ENCODE results near the gene PTPRA.

PTPRA gene

DNA sequence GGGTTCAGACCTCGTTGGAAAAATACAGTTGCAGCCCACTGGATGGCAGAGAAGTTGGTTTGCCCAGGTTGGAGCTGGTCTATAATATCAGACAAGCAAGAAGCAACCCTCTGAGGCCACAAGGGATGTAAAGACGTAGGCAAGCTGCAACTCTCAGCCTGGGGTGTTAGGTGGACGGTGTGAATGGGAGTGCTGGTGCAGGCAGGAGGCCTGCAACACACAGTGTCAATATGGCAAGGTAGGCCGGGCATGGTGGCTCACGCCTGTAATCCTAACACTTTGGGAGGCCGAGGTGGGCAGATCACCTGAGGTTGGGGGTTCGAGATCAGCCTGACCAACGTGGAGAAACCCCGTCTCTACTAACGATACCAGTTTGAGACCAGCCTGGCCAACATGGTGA is 22.2 kb upstream of the PTPRA start:
- DNase-seq = no peak

DNA sequence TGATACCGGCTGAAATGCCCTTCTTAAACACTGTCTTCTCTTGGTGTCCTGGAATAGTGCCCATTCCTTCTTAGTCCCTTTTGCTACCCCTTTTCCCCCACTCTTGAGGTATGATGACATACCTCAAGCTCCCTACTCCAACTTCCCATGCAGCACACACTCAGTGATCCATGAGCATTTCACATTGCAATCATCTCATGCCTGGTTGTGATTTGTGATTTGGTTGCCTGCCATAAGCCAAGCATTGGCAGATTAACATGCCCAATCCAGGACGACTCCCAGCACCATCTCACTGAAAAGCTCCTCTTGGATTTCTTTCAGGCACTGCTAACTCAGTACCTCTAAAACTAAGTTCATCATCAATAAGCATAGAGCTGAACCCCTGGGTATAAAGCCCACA is 14.7 kb upstream of the PTPRA start:
- DNase-seq = no peak

DNA sequence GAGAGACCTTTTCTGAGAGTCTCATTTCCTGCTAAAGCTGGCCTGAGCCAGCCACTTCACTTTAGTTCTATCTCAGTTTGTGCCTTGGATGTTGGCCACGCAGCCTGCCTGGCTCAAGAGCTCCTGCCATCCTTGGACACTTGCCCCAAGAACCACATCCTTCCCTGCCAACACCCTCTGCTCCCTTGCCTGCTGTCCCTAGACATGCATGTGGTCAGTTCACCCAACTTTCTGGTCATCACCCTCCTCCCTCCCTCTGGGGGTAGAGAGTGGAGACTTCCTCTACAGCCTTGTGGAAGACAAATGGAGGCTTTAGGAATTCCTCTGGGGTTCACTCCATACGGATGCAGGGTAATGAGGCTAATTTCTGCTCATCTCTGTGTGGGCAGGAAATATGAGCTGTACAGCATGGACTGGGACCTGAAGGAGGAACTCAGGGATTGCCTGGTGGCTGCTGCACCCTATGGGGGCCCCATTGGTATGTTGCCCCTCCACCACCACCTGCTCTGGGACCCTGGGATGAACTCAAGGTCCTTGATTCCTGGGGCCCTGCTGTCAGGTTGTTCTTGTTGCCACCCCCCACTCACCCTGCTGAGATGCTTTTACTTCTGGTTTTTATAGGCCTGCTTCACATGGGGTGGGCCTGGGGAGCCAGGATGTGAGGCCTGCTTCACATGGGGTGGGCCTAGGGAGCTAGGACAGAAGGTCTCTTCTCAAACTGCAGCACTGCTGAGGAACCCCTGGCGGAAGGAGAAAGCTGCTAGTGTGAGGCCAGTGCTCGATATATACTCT is 13.8 kb upstream of the PTPRA start:
- DNase-seq = no peak

DNA sequence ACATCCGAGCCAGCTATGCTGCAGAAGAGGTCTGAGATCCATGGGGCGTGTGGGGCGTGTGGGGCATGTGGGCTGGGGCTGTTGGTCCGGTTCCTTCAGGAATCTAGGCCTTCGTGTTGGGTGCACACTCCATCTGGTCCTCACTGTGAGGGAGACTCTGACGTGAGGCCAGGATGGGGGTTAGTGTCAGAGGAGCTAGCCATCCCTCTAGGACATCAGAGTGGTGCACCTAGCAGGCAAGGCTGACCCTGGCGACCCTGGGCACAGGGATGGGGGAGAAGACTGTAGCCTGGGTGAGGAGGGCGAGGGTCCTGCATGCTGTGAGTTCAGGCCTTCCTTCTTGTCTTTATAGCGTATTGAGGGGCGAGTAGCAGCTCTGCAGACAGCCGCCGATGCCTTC is 8.7 kb upstream of the PTPRA start:
- no peak for DNase-seq

DNA sequence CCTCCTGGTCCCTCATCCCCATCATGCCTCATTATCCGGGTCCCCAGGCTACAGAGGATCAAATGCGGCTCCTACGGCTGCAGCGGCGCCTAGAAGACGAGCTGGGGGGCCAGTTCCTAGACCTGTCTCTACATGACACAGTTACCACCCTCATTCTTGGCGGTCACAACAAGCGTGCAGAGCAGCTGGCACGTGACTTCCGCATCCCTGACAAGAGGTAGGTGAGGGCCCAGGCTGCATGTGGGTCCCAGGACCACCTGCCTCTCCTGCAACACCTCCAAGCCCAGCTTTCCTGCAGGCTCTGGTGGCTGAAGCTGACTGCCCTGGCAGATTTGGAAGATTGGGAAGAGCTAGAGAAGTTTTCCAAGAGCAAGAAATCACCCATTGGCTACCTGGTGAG is 8.2 kb upstream of the PTPRA start:
- no peak for DNase-seq

DNA sequence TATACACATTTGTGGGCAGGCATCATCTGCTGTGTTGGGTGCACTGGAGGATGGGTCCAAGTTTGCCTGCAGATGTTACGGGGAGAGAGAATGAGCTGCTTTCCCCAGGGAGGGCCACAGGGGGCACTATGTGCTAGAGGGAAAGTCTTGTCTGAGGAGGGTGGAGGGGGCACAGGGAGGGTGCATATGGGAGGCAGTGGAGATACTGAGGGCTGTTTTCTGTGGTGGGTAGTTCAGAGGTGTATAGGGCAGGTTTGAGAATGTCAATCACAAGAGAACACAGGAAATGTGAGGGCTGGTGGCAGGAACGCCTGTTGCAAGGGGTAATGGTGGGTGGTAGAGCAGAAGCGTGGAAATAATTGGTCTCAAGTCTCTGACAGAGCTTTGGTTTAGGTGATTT is 7.7 kb upstream of the PTPRA start:
- DNase-seq = no peak

DNA sequence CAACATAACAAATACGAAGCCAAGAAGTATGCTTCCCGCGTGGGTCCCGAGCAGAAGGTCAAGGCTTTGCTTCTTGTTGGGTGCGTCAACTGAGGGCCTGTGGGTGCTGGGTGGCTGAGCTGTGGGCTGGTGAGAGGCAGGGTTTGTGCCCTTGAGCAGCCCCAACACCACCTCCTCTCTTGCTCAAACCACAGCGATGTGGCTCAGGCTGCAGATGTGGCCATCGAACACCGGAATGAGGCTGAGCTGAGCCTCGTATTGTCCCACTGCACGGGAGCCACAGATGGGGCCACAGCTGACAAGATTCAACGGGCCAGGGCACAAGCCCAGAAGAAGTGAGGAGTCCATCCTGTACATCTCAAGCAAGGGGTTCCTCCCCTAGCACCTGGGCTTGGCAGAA is 7.0 kb upstream of the PTPRA start:
- no peak for DNase-seq

DNA sequence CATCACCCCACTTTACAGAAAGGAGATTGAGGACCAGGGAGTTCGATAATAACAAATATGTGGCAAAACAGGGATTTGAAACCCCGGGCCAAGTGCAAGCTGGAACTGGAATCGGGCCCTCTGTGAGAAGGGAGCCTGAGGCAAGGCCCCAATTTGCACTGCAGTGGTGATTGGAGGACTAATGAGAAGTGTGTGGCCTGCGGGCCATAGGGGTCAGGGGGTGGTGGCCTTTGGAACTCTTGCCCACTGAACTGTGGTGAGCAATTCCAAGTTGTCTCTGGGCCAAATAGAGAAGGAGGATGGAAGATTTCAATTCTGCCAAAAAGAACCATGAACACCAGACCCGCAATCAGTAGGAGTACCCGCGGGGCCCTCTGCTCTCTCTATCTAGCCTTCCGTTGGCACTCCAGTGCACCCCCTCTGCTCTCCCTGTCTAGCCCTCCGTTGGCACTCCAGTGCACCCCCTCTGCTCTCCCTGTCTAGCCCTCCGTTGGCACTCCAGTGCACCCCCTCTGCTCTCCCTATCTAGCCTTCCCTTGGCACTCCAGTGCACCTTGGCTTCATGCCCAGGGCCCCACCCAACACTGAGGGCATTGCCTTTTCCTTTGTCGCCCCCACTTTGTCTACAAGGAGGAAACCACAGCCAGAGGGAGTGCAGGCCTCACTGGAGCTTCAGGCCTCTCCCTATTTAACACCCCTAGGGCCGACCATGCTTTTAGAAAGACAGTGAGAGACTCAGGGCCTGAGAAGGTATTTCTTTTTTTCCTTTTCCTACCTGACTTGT is 6.0 kb upstream of the PTPRA start:
- DNase-seq = no peak

DNA sequence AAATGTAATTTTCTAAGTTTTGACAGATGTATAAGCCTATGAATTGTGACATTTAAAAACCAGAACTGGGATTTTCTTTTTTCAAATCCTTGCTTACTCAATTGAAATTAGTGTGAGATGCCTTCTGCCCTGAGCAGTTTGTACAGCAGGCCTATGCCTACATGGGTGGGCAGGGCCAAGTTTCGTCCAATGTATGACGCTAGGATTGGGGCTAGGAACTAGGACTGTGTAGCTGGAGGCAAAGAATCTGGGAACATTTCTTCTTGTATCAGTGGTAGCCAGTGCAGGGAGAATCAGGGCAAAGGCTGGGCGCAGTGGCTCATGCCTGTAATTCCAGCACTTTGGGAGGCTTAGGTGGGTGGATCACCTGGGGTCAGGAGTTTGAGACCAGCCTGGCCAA is 3.9 kb upstream of the PTPRA start:
- no peak for DNase-seq

DNA sequence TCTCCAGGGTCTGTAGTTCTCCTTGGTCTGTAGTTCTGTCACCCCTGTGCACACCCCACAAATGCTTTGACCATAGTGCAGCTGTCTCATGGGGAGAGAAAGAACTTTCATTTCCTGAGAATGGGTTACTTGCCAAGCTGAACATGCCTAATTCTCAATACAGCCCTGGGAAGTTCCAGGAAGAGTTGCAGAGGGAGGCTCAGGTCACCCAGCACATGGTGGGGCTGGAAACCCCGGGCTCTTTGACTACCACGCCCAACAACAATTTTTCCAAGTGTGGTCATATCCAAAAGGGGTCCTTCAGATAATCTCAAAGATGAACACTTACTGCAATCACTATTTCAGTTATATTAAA is 2.2 kb upstream of the PTPRA start:
- DNase-seq = no peak

DNA sequence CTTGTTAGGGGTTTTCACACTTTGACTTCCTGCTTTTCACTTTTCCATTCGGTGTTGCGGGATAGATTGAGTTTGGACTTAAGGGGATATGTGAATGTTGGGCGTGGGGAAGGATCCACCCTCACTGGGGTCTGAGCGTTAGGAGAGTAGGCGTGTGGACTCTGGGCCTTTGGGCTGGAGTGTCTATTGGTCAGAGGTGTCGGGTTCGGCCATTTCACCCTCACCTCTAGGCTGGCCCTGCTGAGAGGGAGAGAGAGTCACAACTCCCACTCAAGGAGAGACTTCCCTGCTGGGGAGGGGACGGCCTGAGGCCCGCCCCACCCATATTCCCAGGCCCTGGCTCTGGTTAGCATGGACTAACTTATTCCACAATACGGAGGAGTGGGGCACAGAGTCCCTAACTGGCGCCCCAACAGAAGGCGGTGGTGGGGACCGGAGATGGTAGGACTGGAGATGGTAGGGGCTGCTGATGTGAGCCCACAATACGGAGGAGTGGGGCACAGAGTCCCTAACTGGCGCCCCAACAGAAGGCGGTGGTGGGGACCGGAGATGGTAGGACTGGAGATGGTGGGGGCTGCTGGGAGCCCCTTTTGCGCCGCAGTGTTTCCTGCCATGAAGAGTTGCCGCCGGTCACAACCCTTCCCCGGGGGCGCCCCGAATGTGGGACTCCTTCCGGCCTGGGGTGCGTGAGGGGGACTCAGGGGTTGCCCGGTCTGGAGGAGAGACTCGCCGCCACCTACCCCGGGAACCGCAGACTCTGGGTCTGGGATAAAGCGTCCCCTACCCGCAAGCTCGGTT is 1.4 kb upstream of the PTPRA start:
- no peak for DNase-seq

DNA sequence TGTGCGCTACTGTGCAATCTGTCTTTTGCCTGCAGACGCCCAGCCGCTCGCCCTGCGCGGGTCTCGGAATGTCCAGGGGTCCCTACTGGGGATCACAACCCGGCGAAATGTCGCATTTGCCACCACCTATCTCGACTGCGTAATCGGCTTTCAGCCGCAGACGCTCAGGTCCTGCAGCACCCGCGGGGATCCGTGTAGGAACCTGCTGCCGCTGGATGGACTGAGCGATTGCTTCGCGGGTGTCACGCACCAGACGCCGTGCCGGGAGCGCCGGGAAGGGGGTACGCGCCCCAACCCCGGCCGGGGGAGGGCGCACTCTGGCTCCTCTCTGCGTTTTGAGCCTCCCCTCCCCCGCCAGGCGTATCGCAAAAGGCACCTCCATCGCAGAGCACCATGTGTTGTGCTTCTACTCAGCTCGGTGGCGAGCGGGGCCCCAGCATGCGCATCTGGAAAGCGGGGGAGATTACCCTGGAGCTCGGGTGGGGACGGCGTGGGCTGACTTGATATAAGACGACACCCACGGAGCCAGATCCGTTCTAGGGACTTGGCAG is 747 bp upstream of the PTPRA start:
- DNase-seq = peak; percentile 34

DNA sequence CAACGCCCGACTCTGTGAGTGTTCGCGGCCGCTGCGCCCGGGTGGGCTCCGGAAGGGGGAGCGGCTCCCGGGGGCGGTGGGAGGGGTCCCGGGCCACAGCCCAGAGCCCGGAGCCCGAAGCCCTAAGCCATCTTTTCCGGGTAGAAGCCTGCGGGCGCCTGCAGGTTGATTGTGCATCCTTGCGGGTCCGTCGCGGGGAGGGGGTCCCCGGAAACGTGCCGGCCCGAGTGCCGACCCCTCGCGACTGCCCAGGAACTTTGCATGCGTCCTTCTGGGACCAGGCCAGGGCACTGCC is 413 bp downstream of the PTPRA start:
- peak; percentile 40 for DNase-seq

DNA sequence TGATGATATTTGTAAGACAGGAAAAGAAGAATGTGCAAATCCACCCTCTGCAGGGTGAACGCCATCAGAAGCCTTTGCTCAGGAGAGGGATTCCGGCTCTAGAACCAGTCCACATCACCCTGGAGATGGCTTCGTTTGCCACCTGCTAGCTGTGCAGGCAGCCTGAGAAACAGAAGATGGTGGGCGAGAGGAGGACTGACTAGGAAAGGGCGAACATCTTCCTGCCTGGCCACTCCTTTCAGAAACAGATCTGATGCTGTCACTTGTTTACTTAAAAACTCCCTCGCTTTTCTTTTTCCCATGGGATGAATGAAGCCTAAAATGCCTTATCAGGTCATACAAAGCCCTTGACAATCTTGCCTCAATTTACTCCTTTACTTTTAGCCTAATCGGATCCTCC is 1.2 kb downstream of the PTPRA start:
- DNase-seq = no peak

DNA sequence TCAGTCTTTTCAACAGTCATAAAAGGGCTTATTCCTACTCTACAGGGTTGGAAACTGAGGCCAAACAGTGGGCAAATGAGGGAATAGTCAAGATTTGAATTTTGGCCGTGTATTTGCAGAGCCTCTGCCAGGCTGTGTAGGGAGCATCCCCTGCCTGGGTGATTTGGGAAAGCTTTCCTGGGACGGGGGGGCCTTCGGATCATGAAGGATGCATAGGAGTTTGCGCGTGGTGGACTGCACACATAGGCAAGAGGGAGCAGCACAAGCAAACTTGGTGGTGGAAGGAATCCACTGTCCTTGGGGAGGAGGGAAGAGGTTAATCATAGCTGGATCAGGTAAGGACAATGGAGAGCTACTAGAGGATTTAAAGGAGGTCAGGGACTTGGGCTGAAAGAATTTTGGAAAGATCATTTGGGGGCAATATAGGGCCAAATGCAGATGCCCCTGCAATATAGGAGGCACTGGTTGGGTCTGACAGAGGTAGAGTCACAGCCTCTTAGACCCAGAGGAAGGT is 2.5 kb downstream of the PTPRA start:
- DNase-seq = no peak

DNA sequence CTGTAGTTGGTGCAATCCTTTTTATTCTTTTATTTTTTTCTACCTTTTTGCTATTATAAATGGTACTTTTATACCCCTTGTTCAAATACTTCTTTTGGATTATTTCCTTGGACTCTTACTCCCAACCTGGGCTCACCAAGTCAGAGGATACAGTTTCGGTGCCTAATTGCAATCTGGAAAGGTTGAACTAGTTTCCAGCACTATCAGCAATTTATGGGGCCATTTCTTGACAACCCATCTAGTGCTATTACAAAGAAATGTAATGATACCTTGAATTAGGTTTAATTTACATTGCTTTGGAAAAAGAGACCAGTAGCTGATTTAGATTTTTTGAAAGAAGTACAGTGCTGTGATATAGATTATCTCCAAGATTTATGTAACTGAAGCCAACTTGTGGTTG is 5.2 kb downstream of the PTPRA start:
- DNase-seq = no peak

DNA sequence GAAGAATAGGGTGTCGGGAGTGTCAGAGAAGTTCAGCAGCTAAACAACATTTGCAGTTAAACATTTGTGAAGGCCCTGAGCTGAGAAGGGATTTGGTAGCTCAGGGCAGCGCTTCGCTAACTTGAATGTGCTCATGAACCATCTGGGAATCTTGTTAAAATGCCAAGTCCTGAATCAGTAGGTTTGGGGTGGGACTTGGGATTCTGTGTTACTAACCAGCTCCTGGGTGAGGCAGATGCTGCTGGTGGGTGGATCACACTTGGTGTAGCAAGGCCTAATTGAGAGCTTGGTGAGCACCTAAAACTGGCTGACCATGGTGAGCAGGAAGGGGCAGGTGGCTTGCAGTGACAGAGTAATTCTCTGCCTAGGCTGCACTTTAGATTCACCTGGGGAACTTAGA is 5.9 kb downstream of the PTPRA start:
- peak; percentile 92 for DNase-seq

DNA sequence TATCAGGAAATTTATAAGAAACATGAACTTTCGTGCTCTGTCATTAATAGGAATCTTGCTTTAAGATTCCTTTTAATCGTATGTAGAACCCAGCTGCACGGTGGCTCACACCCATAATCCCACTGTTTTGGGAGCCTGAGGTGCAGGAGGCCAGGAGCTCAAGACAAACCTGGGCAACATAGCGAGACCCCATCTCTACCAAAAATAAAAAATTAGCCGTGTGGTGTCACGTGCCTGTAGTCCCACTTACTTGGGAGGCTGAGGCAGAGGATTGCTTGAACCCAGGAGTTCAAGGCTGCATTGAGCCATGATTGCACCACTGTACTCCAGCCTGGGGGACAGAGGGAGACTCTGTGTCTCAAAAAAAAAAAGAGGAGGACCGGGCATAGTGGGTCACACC is 7.4 kb downstream of the PTPRA start:
- DNase-seq = no peak

DNA sequence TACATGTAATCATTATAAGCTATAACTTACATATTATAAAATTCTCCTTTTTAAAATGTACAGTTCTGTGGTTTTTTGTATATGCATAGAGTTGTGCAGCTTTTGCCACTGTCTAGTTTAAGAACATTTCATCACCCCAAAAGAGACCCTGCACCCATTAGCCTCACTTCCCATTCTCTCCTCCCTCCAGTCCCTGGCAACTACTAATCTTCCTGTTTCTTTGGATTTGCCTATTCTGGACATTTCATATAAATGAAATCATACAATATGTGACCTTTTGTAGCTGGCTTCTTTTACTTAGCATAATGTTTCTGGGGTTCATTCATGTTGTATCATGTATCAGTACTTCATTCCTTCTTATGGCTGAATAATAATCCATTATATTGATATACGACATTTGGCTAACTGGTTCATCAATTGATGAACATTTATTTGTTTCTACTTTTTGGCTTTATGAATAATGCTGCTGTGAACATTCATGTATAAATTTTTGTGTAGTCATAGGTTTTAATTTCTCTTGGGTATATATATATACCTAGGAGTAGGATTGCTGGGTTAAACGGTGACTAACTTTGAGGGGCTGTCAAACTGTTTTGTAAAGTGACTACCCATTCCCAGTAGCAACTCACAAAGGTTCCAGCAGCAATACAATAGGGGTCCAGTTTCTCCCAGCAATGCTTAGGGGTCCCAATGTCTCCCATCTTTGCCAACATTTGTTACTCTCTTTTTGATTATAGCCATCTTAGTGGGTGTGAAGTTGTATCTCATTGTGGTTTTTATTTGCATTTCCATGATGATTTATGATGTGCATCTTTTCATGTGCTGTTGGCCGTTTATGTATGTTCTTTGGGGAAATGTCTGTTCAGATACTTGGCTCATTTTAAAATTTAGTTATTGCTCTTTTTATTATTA is 10.7 kb downstream of the PTPRA start:
- DNase-seq = no peak

DNA sequence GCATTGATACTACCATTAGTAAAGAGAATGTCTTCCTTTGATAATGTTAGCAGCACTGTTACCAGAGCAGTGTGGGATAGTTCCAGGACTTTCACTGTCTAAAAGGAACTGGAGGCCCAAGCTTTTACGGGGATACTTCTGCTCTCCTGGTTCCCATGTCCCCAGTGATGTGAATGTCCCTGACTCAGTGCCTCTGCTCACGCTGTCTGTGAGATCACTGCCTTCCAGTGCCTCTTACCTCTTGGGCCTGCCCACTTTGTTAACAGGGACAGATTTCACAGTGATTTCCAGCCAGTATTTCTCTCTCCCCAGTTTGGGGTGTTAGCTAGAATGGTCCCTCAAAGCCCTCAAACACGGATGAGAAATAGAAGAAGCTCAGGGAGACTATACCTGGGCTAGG is 14.4 kb downstream of the PTPRA start:
- no peak for DNase-seq

DNA sequence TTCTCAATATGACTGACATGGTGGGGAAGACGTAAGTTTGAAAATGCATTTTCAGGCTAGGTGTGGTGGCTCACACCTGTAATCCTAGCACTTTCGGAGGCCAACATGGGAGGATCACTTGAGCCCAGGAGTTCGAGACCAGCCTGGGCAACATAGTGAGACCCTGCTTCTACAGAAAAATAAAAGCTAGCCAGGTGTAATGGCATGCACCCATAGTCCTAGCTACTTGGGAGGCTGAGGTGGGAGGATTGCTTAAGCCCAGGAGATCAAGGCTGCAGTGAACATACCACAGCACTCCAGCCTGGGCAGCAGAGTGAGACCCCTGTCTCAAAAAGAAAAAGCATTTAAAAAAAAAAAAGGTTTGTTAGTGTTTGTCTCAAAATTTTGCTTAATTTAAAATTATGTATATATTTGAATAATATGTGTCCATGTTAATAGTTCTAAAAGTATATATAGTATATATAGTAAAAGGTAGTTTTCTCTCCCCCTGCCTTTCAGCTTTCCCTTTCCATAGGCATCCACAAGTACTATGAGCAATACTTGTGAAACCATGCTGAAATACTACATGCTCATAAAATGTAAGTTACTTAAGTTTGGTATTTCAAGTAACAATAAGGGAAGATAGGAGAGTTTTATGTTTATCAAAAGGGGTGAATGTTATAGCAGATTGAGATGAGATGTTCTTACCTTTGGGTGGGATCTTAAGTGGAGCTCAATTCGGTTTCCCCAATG is 15.1 kb downstream of the PTPRA start:
- no peak for DNase-seq

DNA sequence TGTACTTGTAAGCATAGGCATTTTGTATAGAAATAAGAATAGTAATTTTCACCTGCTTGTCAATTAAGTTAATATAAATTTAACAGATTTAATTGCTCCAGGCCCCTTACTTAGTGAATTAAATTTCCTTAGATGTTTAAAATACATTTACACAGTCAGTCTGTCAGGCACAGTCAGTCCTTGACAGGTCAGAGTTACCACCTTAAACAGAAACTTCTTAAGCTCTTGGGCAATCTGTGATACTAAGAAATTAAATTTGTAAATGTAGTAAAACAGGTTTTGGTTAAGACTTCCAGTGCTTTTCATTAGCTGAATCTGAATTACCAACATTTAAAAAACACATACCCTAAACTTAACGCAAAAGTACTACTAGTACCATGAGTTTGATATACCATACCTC is 15.9 kb downstream of the PTPRA start:
- no peak for DNase-seq

Data from NCI-H1694 (cell line).